SU-DHL-6 (cell line): ENCODE data around the gene SLC44A5.

Experiments
- H2AFZ ChIP-seq: fragments of 200-600 bp; sonication (generic); 2 replicates; pipeline ENCODE4 v1.6.1; 2014; ENCODE audit warnings: low read depth, mild to moderate bottlenecking, moderate library complexity, mixed read lengths, antibody characterized with exemption, low read length; ENCODE audit not compliant: severe bottlenecking
- H3F3A ChIP-seq: fragments of 200-600 bp; shearing (Covaris generic); 2 replicates; pipeline ENCODE4 v1.6.0; 2016; ENCODE audit warnings: antibody characterized with exemption, mild to moderate bottlenecking; ENCODE audit not compliant: insufficient read depth
- H3K27ac ChIP-seq: fragments of 200-600 bp; sonication (generic); 2 replicates; pipeline ENCODE4 v1.5.1; 2016; ENCODE audit warnings: low read depth, mild to moderate bottlenecking, low read length, moderate library complexity, mixed read lengths
- H3K27me3 ChIP-seq: fragments of 200-600 bp; sonication (generic), shearing (Covaris generic); 2 replicates; pipeline ENCODE4 v1.6.0; 2014; ENCODE audit warnings: mild to moderate bottlenecking, low read length
- H3K36me3 ChIP-seq: fragments of 200-600 bp; sonication (generic); 2 replicates; pipeline ENCODE4 v1.6.1; 2014; ENCODE audit warnings: mild to moderate bottlenecking, low read length, mixed read lengths
- H3K4me2 ChIP-seq: fragments of 300-600, 200-600 bp; shearing (Covaris generic), sonication (generic); 2 replicates; pipeline ENCODE4 v1.6.0; 2014; ENCODE audit warnings: low read length, low read depth, mild to moderate bottlenecking; ENCODE audit not compliant: poor library complexity, severe bottlenecking
- H3K4me3 ChIP-seq: fragments of 200-600 bp; sonication (generic); 2 replicates; pipeline ENCODE4 v1.5.1; 2014; ENCODE audit warnings: antibody characterized with exemption, low read length, mild to moderate bottlenecking, mixed read lengths; ENCODE audit not compliant: insufficient read depth, poor library complexity, severe bottlenecking
- H3K79me2 ChIP-seq: fragments of 200-600 bp; sonication (generic); 2 replicates; pipeline ENCODE4 v1.6.1; 2014; ENCODE audit warnings: mild to moderate bottlenecking, low read length, moderate library complexity; ENCODE audit not compliant: insufficient read depth
- H3K9ac ChIP-seq: fragments of 200-600 bp; sonication (generic); 2 replicates; pipeline ENCODE4 v1.7.0; 2014; ENCODE audit warnings: mild to moderate bottlenecking, low read length
- H3K9me2 ChIP-seq: fragments of 200-600 bp; sonication (generic); replicated peaks from 2 replicates; pipeline ENCODE4 v1.6.1; 2014; ENCODE audit warnings: low read length; ENCODE audit not compliant: insufficient read depth
- H3K9me3 ChIP-seq: fragments of 200-600 bp; sonication (generic); 2 replicates; pipeline ENCODE4 v1.6.1; 2014; ENCODE audit warnings: low read length, mixed read lengths; ENCODE audit not compliant: insufficient read depth
- H4K20me1 ChIP-seq: fragments of 200-600 bp; sonication (generic); 2 replicates; pipeline ENCODE4 v1.6.1; 2014; ENCODE audit warnings: low read depth, mild to moderate bottlenecking, antibody characterized with exemption, low read length, moderate library complexity, mixed read lengths
- CTCF ChIP-seq: fragments of 200-600 bp; sonication (generic); IDR thresholded peaks from one replicate; pipeline ENCODE4 v1.5.1; 2017; ENCODE audit warnings: antibody characterized with exemption, mild to moderate bottlenecking, low read length, moderate library complexity; ENCODE audit not compliant: insufficient read depth, poor library complexity, severe bottlenecking
- EZH2phosphoT487 ChIP-seq: fragments of 200-600 bp; sonication (generic), shearing (Covaris generic); conservative IDR thresholded peaks from 2 replicates; pipeline ENCODE4 v1.6.1; 2018; ENCODE audit warnings: mild to moderate bottlenecking, antibody characterized with exemption, low read length, moderate library complexity, mixed read lengths

Gene SLC44A5

GRCh38 chr1:75587692-75588091, 23.2 kb downstream of the SLC44A5 start:
- no peaks in the 10 kb centered on the region for H3F3A ChIP-seq
- no peak overlapping the region for H3K27ac ChIP-seq
- no peaks in the 10 kb centered on the region for H3K9me2 ChIP-seq
- TF ChIP-seq CTCF (no peak), EZH2phosphoT487 (no peak)
- H3K9ac ChIP-seq = no peak overlapping the region
- H3K36me3 ChIP-seq = no peaks in the 10 kb centered on the region
- H4K20me1 ChIP-seq = no peaks in the 10 kb centered on the region
- H3K27me3 ChIP-seq = no peaks in the 10 kb centered on the region
- H3K79me2 ChIP-seq = no peaks in the 10 kb centered on the region
- no peaks in the 10 kb centered on the region for H3K9me3 ChIP-seq
- no peak overlapping the region for H2AFZ ChIP-seq
- no peak overlapping the region for H3K4me3 ChIP-seq
- H3K4me2 ChIP-seq = no peak overlapping the region

GRCh38 chr1:75583282-75583681, 27.6 kb downstream of the SLC44A5 start:
- Histone ChIP-seq H3K27ac (no peak overlapping the region), H3K9ac (no peak overlapping the region), H3F3A (no peaks in the 10 kb centered on the region), H3K27me3 (no peaks in the 10 kb centered on the region), H3K4me3 (no peak overlapping the region), H3K36me3 (no peaks in the 10 kb centered on the region), H3K9me3 (no peaks in the 10 kb centered on the region), H3K79me2 (no peaks in the 10 kb centered on the region), H4K20me1 (no peaks in the 10 kb centered on the region), H3K9me2 (no peaks in the 10 kb centered on the region), H2AFZ (no peak overlapping the region), H3K4me2 (no peak overlapping the region)
- TF ChIP-seq EZH2phosphoT487 (no peak), CTCF (no peak)

GRCh38 chr1:75582725-75583261, 28.1 kb downstream of the SLC44A5 start:
- H2AFZ ChIP-seq = no peak overlapping the region
- H3K27ac ChIP-seq = no peak overlapping the region
- H3K4me2 ChIP-seq = no peak overlapping the region
- no peaks in the 10 kb centered on the region for H3K9me2 ChIP-seq
- no peaks in the 10 kb centered on the region for H4K20me1 ChIP-seq
- no peak overlapping the region for H3K9ac ChIP-seq
- H3K36me3 ChIP-seq = no peaks in the 10 kb centered on the region
- H3K27me3 ChIP-seq = no peaks in the 10 kb centered on the region
- H3K4me3 ChIP-seq = no peak overlapping the region
- TF ChIP-seq CTCF (no peak), EZH2phosphoT487 (no peak)
- no peaks in the 10 kb centered on the region for H3F3A ChIP-seq
- no peaks in the 10 kb centered on the region for H3K79me2 ChIP-seq
- no peaks in the 10 kb centered on the region for H3K9me3 ChIP-seq
